Stimulated activated CD8-positive, alpha-beta memory T cell treated with anti-CD3 and anti-CD28 coated beads, Interleukin-2, amount 100 ng/mL, for 48 hours (primary cell): ENCODE data around the gene DENND1B.
"Not testable (repeated sequence)": the region's sequence is repeated elsewhere in the genome, so short reads cannot be mapped to it uniquely, and the experiment has no call there.

Source experiments
- DNase-seq, 2 donors: peaks; one replicate each; pipeline ENCODE4 v3.0.0-alpha.2; 2020; ENCODE audit warnings: low read depth in 2 of 2

DENND1B gene

DNA sequence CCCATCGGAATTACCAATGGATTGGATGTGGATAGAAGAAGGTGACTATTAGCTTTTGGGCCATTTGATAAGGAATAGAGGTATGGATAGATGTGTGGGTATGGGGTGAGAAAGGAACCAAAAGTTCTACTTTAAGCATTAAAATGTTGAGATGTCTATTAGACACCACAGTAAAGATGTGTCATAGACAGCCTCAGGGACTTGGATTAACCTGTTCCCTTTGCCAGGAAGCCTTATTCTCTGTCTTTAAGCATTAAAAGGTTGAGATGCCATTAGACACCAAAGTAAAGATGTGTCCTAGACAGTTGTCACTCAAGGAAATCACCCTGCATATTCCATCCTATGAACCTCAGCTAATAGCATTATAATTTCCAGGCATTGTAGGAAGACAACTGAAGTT is 11.0 kb upstream of the DENND1B start:
- DNase-seq = no peak

DNA sequence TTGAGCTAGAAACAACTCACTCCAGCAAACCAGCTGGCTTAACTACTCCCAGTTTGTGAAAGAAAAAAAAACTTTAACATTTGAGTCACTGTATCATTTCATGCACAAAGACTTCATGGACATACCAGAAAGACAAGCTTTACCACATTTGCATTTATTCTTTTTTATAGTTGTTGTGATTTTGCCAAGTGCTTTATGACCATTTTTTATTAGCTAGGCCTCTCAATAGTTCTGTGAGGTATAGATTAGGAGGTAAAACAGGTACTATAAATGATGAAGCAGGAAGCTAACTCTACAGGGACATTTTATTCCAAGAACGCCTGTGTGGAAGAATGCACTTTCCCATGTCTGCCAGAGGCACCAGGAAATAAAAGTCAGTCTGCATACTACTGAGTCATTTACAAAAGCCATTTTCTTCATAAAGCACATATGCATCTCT is 8.2 kb upstream of the DENND1B start:
- DNase-seq = no peak

DNA sequence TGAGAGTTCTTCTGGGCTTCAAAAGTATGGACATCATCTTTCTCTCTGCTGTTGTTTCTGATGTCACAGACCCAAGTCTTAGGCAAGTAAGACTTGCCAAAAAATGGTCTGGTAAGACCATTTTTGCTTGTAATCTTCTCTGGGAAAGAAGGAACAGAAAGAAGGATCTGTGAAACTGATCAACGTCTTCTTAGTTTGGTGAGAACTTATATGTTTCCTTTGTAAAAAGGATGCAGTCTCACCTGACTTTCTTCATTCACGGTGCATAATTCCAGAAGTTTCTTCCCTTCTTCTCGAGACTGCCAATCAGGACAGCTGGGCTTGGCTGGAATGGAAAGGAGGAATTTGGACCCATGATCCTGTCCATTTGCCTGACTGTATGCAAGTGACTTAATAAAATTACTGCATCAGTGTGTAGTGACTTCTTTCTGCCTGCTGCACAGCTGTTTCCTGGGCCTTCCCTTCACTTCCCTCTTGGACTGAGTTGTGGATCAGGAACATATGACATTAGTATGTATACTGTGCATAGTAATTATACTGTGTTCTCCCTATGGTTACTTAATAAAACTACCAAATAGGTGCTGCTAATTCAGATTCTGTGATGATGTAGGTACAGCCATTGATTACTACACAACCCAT is 7.6 kb upstream of the DENND1B start:
- DNase-seq = no peak

DNA sequence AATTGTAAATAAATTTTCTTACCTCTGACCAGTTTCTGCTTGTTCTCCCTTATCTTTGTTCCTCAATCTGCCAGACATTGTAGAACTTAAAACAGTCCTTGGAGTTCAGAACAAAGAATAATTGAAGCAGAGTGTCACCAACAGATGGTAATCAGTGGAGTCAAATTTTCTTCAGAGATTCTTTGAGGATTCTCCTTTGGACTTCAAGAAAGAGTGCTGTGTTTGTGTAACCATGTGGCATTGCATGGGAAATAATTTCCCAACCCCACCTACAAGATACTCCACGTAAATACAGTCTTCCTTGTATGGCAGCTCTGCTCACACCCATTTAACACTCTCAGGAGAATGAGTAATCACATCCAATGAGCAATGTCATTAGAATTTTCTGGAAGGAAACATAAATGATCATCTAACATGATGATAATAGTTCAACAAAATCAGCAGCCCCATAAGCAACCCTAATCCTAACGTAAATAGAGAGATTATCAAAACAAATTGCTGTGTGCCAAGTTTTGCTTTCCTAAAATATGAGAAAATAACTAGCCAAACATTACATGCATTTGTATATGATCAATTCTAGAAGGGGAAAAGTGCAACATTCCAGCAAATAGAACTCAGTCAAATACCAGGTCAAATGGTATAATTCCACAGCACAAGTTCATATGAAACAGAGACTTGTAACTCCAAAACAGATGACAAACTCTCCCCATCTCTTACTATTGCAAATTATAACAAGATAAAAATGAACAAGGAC is 6.9 kb upstream of the DENND1B start:
- DNase-seq = no peak

DNA sequence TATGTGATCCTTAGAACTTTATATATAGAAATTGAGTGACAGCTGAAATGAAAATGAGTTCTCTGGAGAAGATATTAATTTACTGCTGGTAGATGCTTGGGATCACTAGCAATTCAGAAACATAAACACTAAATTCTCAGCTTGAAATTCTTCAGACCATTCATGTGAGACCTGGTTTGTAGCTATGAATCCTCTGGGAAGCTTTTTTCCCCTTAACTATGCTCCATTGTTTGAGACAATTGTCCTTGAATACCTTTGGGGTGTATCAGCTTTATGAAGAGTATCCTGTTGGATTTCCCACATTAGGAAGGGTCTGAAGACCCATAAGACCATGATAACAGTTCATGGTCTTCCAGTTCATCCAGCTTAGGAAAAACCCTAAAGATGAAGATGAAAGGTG is 4.6 kb upstream of the DENND1B start:
- no peak for DNase-seq

DNA sequence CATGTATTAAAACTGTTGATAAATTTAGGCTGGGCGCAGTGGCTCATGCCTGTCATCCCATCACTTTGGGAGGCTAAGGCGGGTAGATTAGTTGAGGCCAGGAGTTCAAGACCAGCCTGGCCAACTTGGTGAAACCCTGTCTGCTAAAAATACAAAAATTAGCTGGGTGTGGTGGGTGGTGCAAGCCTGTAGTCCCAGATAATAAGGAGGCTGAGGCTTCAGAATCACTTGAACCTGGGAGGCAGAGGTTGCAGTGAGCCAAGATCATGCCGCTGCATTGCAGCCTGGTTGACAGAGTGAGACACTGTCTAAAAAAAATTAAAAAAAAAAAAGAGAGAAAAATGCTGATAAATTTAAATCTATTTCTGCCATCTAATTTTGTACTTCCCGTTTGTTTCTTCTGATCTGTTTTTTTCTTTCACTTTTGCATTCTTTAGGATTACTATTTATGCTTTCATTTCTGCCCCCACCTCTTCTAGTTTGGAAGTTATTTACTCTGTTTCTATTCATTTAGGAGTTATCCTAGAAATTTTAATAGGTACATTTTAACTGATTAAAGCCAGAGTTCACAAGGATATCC is 3.2 kb upstream of the DENND1B start:
- DNase-seq = no peak

DNA sequence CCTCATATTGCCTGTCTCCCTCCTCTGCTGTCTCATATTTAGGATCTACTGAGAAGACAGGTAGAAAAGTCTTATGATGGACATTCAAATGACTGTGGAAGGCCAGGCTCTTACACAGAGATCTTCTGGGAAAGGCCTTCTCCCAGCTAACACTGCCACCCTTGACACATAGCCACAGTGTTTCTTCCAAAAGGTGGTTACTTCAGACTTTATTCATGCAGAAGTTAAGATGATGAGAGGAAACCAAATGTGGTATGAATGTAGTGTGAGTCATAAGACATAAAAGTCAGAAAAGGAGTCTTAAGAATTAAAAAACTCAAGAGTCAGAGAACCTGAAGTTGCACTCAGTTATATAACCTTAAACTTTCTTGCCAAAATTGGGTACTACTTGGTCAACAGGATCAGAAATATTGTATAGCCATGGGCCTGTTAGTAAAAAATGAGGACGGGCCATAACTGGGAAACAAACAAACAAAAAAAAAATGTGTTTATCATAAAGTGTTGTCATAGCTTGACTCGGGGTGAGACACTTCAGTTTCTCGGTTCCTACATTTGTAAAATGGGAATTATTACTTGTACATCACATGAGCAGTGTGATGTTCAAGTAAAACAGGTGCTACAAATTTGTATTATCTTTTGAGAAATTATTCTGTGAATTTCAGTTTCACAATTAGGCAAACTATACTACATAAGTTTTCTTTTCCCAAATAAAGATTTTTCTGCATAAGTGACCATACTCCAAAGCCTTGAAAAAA is 1.2 kb upstream of the DENND1B start:
- no peak for DNase-seq

DNA sequence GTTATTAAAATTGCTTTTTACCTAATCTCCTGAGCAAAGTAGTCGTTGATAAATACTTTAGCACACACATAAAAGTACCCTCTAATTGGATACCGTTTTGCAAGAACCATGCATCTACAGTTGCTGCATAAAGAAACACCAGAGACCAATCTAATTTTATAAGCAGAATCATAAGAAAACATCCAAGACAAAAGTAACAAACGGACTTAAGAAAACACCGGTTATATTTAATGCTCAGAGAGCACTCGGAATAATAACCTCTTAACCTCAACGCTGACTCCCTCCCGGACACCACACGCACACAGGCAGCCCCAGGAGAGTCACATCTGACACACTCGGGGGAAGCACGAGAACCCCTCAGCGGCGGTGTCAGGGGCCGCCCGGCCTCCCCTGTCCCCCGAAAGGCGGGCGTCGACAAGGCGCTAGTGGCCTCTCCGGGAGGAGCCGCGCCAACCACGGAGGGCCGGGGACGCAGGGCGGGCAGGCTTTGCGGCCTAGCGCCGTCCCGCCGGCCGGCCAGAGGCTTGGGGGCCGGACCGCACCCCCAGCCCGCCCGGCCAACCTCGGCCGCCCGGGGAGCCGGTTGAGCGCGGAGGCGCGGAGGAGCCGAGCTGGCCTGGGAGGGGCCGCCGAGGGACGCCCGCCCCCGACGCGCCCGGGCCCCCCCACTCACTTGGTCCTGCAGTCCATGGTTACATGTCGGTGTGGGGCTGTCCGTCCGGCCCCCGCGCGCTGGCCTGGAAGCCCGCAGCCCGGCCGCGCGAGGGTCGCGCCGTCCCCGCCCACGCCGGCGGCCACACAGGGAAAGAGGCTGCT is 606 bp downstream of the DENND1B start:
- DNase-seq = peak; percentile 50

DNA sequence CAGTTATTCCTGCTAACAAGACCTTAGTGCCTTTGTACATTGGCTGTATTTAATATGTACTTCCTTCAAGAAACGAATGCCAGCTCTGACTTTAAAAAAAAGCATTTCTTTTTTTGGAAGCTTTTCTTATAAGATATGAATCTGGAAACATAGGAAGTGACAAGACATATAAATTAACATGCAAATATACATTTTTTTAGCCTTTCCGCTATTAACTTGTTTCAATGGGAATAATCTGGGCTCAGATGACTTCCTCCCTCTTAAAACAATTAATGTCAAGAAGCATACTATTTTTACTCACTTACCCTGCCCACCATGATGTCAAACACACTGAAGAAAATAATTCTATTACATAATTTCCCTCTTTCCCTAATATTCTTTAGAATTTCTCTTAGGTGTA is 1.4 kb downstream of the DENND1B start:
- no peak for DNase-seq

DNA sequence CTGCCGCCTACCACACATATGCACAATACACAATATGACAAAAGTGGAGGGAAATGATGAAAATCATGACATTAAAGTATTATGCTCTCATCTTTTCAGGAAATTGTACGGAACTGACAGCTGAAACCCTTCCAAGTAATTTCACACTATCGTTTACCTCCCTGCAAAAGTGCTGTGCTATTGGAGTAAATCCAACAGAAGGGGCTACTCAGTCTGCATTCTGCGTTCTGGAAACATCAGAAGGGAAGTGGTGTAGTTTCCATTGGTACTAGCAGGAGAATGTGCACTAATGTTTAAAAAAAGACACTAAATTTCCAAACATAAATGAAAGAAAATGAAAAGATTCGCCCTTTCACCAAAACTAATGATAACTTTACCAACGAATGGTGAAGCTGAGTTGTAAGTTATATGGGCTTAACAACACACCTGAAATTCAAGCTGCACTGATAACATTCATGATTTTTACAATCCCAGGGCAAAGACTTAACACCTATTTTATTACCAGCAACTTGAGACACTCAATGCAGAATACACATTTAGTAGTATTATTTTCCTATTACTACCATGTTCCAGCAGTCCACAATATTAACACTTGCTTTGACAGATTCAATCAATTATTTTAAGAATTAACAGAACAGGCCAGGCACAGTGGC is 3.2 kb downstream of the DENND1B start:
- no peak for DNase-seq

DNA sequence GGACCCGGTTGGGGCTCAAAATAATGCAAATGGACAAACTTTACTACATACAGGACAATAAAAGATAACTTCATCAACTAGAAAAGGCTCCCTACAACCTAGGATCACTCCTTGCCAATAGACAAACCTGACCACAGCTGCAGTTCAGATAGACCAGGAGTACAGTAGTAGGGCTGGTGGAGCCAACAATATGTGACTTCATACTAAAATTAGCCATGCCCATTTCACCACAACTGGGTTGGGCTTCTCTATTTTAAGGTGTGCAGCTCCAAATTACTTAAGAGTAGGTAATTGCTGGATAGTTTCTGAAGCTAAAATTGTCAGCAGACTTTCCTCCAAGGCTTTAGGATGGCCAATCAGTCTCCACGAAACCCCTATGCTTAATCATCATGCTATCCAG is 3.9 kb downstream of the DENND1B start:
- DNase-seq = no peak

DNA sequence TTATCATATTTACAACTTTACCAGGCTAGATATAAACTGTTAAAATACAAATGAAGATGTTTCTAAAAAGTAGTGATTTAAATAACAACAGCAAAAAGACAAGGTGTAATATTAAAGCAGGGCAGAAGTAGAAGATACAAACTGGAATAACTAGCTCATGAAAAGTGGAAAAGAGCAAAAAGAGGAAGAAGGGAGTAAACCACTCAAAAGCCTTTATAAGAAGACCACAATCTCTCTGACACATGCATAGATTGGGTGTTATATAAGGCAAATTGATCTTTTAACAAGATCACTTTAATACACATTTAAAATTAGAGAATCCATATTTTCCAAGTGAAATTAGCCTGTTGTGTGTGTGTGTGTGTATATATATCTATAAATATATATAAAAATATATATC is 5.0 kb downstream of the DENND1B start:
- DNase-seq = no peak

DNA sequence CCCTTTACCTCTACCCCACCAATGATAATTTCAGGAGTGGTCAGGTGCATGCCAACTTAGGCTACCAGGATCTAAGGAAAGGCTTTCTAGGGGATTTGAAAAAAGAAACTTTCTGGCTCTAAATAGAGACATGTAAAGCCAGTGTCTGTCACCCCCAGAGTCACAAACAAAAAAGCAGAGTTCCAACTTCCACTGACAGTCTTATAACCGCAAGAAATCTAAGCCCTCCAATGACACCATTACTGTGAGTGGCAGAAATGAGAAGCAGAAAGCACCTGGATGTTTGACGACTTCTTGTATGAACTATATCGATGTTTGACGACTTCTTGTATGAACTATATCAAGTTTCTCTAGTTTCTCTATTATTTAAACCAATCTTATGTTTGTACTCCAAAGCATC is 6.0 kb downstream of the DENND1B start:
- no peak for DNase-seq

DNA sequence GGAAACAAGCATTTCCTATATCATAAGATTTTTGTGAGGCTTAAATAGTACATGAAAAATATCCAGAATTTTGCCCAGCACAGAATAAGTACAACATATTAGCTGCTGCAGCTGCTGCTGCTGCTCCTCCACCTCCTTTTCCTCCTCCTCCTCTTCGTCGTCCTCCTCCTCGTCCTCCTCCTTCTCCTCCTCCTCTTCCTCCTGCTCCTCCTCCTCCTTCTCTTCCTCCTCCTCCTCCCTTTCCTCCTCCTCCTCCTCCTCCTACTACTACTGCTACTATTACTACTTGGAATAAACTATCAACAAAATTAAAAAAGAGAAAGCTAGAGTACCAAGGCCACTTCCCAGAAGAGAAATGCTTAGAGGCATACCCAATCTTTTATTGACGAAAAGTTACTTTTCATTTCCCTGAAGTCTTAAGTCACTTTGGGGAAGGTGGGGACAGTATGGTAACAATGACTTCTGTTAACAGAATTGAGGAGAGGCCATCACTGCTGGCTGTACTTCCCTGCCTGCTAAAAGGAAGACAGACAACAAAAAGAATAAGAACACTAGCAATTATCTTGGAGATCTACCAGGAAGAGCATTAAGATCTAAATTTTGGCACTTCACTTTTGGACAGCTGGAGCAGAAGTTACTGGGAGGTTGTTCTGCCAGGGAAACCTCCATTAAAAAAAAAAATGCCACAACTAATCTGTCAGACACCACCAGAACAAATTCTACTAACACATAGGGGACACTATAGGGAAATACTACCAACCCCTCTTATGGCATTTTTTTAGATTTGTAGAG is 7.1 kb downstream of the DENND1B start:
- DNase-seq = no peak

DNA sequence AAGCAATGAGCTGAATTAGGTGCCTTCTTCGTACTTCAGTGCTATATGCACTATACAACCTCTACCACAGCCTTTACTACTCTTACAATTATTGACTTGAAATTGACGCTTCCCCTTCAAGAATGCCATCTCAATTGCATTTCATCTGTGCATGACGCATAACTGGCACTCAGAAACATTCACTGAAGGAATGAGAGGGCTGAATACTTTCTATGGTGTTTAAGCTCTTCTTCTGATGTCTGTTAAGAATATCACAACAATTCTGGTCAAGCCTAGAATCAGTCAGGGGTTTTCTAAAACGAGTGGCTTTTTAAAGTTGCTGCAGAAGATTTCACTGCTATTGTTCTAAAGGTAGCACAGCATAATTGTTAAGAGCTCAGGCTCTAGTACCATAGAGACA is 11.5 kb downstream of the DENND1B start:
- no peak for DNase-seq

DNA sequence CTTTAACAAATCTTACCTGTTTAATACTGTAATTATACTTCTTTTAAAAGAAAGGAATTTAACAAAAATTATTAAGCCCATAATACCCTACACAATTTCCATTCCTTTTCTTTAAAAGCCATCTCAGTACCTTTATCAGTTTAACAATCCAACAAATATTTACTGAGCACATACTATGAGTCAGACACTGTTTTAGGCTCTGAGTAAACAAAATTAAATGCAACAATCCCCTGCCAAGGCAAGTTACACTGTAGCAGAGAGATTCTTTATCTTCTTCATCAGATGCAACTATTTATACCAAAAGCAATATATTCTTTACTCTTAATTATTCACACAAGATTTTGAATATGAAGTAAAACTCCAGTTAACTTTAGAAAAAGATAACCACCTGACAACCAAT is 12.0 kb downstream of the DENND1B start:
- no peak for DNase-seq

DNA sequence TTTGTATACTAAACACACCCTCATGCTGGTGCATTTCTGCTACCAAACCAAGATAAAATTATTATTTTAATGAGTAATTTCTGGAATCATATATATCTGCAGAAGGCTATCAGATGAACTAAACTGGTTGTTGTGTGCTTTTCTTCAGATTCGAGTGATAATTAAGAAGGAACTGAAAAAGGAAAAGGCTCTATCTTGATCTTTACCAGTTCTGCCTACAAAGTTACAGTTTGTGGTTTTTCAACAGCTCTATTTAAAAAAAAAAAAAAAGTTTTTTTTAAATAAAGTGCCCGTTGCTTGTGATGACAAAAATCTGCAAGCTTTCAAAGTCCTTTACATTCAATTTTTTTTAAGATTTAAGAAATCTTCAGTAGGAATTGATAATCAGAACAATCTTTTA is 13.6 kb downstream of the DENND1B start:
- DNase-seq = no peak

DNA sequence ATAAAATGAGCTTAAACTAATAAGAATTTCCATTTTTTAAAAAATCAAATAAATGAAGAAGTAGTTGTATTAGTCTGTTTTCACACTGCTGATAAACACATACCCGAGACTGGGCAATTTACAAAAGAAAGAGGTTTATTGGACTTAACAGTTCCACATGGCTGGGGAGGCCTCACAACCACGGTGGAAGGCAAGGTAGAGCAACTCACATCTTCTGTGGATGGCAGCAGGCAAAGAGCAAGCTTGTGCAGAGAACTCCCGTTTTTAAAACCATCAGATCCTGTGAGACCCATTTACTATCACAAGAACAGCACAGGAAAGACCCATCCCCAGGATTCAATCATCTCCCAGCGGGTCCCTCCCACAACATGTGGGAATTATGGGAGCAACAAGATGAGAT is 19.7 kb downstream of the DENND1B start:
- DNase-seq = not testable (repeated sequence)

DNA sequence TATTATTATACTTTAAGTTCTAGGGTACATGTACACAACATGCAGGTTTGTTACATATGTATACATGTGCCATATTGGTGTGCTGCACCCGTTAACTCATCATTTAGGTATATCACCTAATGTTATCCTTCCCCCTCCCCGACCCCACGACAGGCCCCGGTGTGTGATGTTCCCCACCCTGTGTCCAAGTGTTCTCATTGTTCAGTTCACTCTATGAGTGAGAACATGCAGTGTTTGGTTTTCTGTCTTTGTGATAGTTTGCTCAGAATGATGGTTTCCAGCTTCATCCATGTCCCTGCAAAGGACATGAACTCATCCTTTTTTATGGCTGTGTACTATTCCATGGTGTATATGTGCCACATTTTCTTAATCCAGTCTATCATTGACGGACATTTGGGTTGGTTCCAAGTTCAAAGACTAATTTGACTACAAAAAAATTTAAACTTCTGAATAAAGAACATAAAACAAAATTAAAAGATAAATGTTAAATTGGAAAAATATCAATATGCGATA is 22.6 kb downstream of the DENND1B start:
- DNase-seq = not testable (repeated sequence)

DNA sequence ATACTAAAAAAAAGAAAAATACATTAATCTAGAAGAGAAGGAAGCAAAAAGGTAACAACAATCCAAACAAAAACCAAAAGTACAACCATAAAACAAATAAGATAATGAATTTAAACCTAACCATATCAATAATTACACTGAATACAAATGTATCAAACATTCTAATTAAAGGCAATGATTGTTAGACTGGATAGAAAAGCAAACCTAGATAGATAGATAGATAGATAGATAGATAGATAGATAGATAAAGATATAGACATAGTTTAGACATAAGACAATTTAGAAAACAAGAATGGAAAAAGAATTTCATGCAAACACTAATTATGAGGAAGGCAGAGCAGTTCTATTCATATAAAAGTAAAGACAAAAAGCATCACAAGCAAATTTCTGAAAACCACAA is 24.9 kb downstream of the DENND1B start:
- DNase-seq = no peak
